OCI-M2 (cell line): ENCODE data around the gene BAAT.
"Not testable (repeated sequence)": the region's sequence is repeated elsewhere in the genome, so short reads cannot be mapped to it uniquely, and the experiment has no call there.

Experiments
- DNase-seq: peaks from one replicate; lab custom pipeline; 2025; ENCODE audit not compliant: unreplicated experiment; lab: John Stamatoyannopoulos, UW

BAAT gene

DNA sequence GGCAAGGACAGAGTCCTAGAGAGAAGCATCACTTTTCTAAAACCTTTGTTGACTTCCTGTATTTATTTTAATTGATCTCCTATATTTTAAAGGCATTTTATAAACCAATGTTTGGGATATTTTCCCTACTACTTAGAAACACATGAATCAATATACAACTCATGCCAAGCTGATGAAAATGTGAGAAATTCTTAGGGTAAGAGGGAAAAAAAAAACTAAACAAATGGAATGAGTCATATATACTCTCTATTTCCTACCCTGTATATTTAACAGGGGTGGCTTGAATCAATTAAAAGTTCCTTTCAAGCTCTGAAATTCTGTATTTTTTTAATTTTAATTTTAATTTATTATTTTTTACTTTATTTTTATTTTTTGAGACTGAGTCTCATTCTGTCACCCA, 19.6 kb downstream of the BAAT start:
- no peak for DNase-seq

DNA sequence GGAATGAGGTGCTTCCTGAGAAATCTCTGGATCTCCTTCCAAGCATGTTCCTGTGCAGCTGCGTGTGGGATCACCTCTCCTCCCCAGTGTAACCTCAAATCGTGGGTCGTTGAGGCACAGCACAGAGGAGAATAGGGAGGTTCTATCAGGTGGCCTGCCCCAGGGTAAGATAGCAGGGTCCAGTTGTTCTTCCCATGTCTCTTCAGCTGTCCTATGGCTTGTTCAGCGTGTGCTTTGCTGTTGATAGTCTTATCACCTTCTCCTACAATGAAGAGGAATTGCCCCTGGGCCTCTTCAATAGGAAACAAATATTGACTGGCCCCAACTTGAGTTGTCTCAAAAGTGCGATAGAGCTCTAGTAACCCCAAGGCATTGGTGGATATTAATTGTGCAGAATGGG, 22.4 kb downstream of the BAAT start:
- no peak for DNase-seq

DNA sequence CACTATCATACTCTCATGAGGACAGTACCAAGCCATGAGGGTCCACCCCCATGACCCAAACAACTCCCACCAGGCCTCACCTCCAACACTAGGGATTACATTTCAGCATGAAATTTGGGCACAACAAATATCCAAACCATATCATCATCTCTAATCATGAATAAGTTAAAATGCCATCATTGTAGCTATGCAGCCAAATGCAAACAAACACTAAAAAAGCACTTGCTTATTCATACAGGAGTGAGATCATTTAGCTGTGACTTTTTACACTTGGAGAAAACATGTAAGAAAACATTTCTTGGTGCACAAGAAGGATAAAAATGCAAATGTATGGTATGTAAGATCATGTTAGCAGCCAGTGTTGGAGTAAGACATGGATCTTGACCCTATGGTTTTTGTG, 24.2 kb downstream of the BAAT start:
- DNase-seq, result no peak

DNA sequence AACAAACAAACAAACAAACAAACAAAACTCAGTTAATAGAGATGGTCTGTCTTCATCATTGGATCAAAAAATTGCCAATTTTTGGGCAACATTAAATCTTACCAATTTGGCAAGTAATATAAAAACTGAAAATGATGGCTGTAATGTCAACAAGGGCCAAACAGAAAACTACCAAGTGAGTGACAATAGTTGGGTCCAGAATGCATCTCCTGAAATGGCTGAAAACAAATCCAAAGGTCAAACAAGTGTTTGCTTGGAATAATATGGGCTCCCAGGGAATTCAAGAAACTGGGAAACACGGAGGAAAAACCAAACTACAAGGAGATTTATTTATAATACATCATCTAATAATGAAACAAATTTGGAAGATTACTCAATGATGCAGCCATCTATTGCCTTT, 25.1 kb downstream of the BAAT start:
- no peak for DNase-seq

DNA sequence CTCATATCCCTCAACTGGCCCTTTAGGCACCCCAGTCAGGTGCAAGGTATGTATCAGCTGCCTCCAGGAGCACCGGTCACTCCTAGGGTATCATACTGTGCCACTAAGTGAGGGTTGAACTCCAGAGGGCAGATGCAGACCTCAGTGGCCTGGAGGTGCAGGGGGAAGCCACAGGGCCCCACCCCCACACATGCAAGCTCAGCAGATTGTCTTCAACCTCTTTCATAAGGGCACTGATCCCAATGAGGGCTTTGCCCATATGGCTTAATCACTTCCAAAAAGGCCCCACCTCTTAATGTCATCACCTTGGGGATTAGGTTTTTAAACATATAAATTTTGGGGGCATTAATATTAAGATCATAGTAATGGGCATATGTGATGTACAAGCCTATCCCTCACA, 28.2 kb downstream of the BAAT start:
- DNase-seq, result no peak

DNA sequence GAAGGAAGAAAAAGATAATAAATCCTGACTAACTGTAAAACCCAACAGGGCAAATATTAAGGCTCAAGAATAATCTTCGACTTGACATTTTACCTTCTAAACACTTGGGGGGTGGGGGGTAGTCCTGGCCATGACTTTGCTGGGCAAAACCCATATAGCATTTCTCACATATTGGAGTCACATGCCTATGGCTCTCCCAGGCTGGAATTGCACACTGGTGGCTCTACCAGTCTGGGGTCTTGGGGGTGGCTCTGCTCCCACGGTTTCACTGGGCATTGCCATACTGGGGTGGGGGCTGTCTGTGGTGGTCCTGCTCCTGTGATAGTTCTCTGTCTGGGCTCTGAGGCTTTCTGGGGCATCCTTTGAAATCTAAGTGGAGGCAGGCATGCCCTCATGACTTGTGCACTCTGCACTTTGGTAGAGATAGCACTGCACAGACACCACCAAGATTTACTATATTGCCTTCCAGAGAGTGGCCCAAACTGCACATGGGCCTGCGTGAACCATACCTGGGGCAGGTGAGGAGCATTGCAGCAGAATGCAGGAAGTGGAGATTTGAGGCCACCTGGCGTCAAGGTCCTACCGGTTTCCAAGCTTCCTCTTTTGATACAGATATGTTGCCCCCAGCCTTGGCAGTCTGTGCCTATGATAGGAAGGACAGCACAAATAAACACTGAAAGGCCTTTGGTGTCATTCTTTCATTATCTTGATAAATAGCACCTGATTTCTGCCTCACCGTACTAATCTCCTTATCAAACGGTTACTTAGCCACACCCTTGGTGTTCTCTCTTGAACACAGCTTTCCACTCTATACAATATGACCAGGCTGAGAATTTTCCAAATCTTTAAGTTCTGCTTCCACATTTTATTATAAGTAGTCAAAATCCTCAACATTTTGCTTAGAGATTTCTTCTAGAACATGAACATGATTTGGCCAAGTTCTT, 29.8 kb downstream of the BAAT start:
- DNase-seq, result no peak

DNA sequence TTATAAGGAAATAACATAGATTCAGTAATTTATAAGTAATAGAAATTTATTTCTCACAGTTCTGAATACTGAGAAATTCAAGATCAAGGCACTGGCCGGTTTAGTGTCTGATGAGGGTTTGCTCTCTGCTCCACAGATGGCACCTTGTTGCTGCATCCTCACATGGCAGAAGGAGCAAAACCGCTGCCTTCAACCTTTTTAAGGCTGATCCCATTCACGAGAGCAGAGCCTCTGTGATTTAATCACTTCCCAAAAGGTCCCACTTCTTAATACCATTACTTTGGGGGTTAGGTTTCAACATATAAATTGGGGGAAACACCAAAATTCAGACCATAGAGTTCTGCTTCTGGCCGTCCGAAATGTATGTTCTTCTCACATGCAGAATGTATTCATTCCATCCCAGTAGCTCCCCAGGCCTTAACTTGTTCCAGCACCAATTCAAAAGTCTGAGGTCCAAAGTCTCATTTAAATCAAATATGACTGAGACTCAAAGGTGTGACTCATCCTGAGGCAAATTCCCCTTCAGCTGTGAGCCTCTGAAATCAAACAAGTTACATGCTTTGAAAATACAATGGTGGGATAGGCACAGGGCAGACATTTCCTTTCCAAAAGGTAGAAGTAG, 30.6 kb downstream of the BAAT start:
- DNase-seq, result no peak

DNA sequence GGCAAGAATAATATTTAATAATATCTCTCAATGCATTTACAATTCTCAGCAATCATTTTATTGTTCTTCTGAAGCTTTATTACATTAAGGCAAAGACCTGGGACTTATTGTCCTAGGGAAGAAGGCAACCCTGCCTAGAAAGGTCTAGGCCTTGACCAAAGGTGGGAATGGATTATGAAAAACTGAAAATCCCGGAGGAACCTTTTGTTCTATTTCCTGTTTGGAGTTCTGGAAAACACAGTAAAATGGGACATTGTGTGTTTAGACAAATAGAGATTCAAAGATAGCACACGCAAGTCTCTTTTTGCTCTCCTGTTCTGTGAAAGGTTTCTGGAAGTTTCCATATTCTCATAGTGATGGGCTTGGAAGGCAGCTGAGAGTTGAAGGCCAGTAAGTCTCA, 31.1 kb downstream of the BAAT start:
- no peak for DNase-seq

DNA sequence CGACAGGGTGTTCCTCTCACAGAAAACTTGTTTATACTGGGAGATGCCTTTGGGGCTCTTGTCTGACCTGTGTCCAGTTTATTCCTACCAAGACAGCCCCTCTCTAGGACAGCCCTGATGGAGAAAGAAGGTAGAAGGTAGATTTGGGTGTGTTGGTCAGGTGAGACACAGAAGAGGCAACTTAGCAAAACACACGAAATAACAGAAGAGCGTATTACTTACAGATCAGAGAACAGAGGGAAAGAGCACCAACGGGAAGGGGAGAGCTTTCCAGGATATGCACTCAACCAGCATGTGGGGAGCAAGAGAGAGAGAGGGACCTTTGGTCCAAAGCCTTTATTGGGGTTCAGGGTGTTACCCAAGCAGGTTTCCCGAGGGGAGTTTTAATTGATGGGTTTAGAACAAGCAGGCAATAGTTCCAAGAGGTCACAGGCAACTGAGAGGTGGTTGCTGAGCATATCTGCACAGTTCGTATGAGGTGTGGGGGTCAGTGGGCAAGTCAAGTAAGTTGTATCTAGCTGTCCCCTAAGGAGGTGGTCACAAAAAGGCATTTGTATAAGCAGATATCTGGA, 31.8 kb downstream of the BAAT start:
- DNase-seq, result no peak

DNA sequence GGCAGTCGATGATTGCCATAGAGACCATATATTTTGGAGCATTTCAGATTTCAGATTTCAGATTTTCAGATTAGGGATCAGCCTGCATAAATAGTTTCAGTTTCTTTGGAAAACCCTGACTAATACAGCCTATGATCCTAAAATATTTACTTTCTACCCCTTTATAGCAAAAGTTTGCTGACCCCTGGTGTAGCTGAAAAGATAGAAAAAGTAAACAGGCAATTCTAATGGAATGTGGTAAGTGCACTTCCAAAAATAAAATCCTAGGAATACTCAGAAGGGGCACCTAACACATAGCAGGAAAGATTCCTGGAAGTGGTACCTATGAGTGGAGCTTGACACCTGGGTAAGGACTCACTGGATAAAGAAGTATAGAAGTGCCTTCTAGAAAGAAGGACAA, 34.5 kb downstream of the BAAT start:
- DNase-seq, result no peak

DNA sequence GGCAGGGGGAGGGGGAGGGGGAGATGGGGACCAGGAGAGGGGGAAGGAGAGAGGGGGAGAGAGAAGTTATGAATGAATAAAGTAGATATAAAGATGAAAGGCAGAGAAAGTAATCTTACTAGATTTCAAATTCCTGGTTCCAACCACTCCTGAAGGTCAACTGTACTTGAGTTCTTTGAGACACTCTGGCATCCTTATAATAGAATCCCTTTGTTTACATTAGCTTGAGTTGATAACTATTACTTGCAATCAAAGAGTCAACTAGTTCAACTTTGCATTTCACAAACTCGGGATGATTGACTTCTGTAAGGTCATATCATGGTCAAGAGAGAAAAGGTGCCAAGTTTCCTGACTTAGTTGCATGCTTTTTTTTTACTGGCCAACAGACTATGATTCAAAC, 42.2 kb downstream of the BAAT start:
- no peak for DNase-seq

DNA sequence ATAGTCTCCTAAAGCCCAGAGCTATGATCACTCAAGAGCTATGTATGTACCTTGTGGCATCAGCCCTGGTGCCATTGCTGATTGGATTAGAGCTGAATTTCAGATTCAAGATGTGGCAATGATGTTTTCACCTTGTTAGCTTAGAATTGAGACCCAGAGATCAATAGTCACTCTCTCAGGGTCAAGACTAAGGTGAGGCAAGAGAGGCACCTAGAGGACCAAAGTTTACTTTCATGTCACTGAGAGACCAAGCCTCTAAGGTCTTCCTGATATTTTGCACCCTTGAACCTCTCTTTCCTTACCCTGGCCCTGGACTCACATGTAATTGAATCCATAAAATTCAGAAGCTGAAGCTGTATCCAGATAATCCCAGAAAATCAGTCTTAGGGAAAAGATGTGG, 42.8 kb downstream of the BAAT start:
- DNase-seq, result no peak

DNA sequence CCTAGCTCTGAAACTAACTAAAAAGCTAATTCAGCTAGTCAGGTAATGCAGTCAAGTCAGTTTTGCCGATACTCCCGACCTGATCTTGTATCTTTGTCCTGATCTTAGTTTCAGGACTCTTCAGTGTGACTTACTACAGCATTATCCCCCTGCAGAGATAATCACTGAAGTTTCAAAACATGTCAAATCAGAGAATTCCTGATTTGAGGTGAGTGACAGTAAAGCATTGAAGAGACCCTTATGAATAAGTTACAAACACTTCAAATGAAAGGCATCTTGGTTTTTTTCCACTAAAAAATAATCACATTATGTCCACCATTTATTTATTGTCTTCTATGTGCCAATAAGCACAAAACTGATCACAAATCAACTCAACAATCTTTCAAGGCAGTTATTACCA, 47.6 kb downstream of the BAAT start:
- no peak for DNase-seq

DNA sequence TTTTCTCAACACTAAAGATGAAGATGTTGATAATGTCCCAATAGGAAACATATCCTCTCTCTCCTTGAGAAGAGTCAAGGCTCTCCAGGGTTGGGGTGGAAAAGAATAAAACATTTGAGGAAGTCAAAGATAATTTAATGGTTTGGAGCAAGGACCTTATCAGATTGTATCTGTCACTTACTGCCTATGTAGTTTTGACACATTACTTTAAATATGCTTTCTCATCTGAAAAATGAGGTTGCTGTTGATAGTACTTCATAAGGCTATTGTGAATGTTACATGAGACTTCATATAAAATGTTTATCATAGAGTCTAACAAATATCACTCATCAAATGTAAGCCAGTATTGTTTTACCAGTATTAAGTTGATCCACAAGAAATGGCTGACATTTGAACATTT, 48.7 kb downstream of the BAAT start:
- no peak for DNase-seq

DNA sequence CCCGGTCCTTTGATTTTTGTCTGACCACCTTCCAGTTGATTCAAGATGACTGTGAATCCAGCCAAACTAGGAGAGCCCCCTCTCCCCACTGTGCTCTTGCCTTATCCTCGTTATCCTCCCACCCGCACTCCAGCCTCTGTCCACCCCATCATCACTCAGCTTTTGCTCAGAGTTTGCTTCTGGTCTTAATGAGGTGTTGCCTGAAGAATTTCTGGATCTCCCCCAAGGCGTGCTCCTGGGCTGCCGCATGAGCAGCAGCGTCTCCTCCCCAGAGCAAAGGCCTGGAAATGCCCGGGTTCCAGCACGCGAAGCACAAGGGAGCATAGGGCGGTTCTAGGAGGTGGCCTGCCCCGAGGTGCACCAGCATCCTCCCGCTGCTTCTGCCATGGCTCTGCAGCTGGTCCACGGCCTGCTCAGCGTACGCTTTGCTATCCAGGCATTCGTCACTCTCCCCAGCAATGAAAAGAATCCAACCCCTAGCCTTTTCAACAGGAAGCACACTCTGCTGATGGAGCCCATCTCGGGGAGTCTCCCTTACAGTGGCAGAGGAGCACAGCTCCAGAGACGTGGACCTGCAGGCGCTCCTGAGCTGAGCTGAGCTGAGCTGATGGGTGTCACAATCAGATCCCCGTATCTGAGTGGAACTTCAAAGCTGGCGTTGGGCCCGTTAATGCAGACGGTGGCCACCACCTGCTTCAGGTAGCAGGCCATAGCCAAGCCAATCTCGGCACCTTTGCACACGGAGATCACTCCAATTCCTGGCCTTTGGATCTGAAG, 50.7 kb downstream of the BAAT start:
- DNase-seq, result no peak

DNA sequence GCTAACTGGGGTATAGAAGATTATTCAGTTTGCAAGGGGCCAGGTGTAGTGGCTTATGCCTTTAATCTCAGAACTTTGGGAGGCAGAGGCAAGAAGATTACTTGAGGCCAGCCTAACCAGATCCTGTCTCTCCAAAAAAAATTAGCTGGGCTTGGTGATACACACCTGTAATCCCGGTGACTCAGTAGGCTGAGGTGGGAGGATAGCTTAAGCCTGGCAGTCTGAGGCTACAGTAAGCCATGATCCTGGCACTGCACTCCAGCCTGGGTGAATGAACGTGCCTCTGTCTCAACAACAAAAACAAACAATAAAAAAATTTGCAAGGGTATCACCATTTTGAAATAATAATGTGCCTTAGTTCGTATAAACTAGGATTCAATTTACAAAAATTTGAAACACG, 51.3 kb downstream of the BAAT start:
- DNase-seq, result no peak

DNA sequence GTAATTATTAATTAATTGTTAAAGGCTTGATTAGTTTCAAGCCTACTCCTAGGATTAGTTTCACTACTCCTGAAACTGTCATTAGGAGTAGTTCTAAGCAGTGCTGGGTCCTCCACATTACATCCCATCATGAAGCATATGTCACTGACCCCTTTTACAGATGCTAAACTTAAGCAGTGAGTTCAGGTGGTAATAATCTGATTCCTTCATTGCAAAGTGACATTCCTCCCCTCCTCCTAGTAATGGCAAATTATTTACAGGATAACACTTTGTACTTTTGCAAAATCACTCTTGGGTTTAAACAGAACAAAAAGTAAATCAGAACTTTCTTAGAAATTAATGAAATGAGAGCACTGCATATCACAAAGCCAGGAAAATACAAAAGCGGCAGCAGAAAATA, 52.4 kb downstream of the BAAT start:
- no peak for DNase-seq

DNA sequence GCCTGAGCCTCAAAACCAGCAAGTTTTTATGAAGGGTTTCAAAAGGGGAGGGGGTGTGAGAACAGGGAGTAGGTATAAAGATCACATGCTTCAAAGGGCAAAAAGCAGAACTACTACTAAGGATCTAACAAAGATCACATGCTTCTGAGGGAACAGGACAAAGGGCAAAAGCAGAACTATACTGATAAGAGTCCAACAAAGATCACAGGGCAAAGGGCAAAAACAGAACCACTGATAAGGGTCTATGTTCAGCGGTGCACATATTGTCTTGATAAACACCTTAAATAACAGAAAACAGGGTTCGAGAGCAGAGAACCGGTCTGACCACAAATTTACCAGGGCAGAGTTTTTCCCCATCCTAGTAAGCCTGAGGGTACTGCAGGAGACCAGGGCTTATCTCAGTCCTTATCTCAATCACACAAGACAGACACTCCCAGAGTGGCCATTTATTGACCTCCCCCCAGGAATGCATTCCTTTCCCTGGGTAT, 57.3 kb downstream of the BAAT start:
- not testable (repeated sequence) for DNase-seq

DNA sequence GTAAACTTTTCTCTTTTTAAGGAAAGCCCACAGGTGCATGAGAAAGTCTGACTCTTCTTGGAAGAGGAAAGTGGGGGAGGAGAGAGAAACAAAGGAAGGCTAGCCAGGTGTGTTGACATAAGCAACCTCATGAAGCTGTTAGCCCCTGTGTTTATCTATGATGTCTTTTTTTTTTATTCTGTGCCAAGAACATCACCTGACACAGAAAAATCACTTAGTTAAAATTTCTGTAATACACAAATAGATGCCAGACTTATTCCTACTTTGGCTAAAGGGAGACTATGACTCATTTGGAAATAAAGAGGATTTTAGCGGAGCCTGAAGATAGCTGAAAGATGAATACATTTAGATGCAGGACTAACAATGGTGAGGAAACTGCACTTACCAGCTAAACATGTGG, 58.3 kb downstream of the BAAT start:
- no peak for DNase-seq

DNA sequence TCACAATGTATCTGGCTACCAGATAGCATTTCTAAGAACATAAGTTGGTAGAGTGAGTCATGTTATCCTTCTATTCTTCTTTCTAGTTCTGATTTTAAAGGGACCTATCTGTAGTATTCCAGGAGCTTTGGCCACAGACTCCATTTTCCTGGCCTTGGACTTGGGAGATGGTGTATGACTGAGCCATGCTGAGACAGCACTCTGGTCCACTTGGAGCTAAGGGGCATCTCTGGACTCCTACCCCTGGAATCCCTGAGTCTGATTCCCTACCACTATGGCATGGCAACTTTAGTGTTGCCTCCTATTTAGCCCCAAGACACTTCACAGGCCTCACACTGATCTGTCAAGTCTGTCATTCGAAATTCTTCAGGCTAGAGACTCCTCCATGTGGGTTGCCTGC, 58.8 kb downstream of the BAAT start:
- no peak for DNase-seq

DNA sequence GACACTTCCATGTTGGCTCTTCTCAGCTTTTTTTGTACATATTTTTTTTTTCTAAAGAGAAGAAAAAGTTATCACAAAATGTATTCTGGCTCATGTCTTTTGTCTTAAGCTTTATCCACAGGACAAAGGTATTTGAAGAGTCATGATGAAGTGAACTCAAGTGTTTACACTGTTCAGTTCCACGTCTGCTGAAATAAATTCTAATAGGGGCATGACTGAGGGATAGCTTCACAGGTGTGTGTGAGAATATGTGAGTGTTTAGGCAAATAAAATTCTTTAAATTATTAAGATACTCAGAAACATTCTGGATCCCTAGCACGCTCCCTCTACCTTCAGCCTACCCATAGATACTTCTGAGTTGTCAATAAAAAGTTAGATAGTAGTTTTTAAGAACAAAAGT, 59.8 kb downstream of the BAAT start:
- no peak for DNase-seq
